Activated naive CD8-positive, alpha-beta T cell treated with anti-CD3 and anti-CD28 coated beads, Interleukin-2, amount 50 U/mL, for 16 hours (primary cell): Measurements from ENCODE around the gene VCP.
A peak's percentile ranks its signal among the peaks of the same experiment; 100 is the strongest.

Source experiments
- DNase-seq: peaks from one replicate; pipeline ENCODE4 v3.0.0-alpha.2; 2020; ENCODE audit warnings: low read depth, low spot score

The VCP gene

GRCh38 chr9:35072461-35073278, at the start of gene VCP:
VCP (minus strand) TSS chr9:35072625; CDS start chr9:35072353, 272 bp downstream.
- peak; percentile 93 for DNase-seq

GRCh38 chr9:35116898-35117551, 44.6 kb upstream of the VCP start:
- peak; percentile 74 for DNase-seq

- no peak for DNase-seq
Observed at GRCh38 chr9:35116539-35116897, 44.1 kb upstream of the VCP start.

GRCh38 chr9:35115680-35116538, 43.5 kb upstream of the VCP start, which contains the start of gene ATOSB:
ATOSB (minus strand) TSS chr9:35115862; CDS start chr9:35108274, 7,588 bp downstream.
- peak; percentile 88 for DNase-seq

- no peak for DNase-seq
Observed at GRCh38 chr9:35114840-35115628, 42.6 kb upstream of the VCP start.

GRCh38 chr9:35114113-35114839, 41.9 kb upstream of the VCP start:
- DNase-seq: no peak

GRCh38 chr9:35112257-35113020, 40.0 kb upstream of the VCP start:
- no peak for DNase-seq

GRCh38 chr9:35111001-35111933, 38.8 kb upstream of the VCP start:
- DNase-seq: peak; percentile 91

GRCh38 chr9:35110327-35110761, 37.9 kb upstream of the VCP start:
- no peak for DNase-seq

GRCh38 chr9:35108946-35109575, 36.6 kb upstream of the VCP start:
- no peak for DNase-seq

- no peak for DNase-seq
Observed at GRCh38 chr9:35108461-35108860, 36.0 kb upstream of the VCP start.

- DNase-seq: no peak
Observed at GRCh38 chr9:35107297-35108290, 35.2 kb upstream of the VCP start.

- DNase-seq: no peak
Observed at GRCh38 chr9:35106343-35106730, 33.9 kb upstream of the VCP start.

GRCh38 chr9:35105571-35106342, 33.3 kb upstream of the VCP start:
- no peak for DNase-seq

GRCh38 chr9:35105126-35105525, 32.7 kb upstream of the VCP start:
- no peak for DNase-seq

- no peak for DNase-seq
Observed at GRCh38 chr9:35104586-35104985, 32.2 kb upstream of the VCP start.
